GM21423 (cell line): Measurements from ENCODE around the gene C8B.

Source experiments
- ATAC-seq: cut with Tn5 transposase; IDR thresholded peaks from one replicate; pipeline ENCODE4 v1.9.1; 2021; ENCODE audit warnings: mild to moderate bottlenecking, moderate library complexity; ENCODE audit not compliant: unreplicated experiment

The C8B gene

GRCh38 chr1:56973923-56974742 is 8.3 kb upstream of the C8B start:
- ATAC-seq: no peak

- no peak for ATAC-seq
Measured at GRCh38 chr1:56972976-56973375, 7.2 kb upstream of the C8B start.

DNA sequence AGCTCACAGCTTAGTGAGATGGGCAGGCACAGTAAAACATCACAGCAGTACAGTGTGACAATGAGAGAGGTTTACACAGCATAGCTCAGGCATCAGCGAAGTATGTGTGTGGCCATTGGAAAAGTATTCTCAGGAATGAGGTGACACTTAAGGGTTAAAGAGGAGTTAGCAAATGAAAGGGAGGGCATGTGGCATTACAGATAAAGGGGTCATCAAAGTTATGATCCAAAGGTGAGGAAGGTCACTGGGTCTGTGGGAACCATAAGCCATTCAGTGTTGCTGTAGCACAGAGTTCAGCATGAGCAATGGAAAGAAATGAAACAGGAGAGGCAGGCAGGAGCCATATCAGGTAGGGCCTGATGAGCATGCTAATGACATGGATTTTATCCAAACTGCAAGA is 4.5 kb upstream of the C8B start:
- ATAC-seq: no peak

GRCh38 chr1:56968878-56969495 is 3.2 kb upstream of the C8B start:
- ATAC-seq: no peak

GRCh38 chr1:56967900-56968832 is 2.4 kb upstream of the C8B start:
- no peak for ATAC-seq

DNA sequence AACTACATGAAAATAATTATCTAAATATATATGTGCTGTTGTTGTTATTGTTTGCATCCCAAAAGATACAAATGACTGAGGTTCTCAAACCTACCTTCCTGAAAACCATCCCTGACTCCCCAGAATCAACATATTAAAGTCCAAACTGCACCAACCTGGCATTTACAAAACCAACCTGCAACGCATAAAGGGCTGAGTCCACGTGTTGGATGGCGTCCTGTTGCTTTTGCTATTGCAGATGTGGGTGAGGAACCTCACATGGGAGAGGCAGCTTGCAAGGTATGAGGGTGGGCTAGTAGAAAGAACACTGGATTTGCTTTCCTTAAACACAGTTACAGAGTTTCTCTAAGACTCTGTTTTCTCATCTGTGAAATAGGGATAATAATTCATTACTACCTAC is 1.5 kb upstream of the C8B start:
- ATAC-seq: no peak

GRCh38 chr1:56966698-56966999 is 834 bp upstream of the C8B start:
- no peak for ATAC-seq

- no peak for ATAC-seq
Measured at GRCh38 chr1:56965191-56965590, 624 bp downstream of the C8B start.

DNA sequence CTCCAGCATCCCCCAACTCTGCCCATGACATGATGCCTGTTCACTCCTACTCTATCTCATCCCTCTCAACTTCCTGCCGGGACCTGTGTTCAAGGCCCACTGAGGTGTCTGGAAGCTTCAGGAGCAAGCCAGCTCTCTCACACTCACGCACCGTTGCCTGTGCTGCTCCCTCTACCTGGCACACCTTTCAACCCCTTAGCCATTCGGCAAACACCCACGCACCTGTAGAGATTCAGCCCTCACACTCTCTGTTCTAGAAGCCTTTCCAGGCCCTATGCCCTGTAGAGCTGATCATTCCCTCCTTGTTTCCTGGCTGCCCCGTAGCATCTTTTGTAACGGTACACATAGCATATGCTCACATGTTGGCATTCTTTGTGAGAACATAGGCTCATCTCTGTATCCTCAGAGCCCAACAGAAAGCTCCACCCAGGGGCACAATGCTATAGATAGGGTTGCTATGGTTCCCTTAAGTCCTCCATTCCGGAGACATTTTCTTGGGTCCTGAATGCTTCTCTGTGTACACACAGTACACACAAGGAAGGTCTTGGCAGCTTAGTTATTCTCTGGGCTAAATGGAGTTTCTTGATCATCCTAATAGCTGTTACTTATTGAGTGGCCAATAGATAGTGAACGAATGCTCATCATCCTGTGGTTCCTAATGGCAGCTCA is 1.3 kb downstream of the C8B start:
- ATAC-seq: no peak

- no peak for ATAC-seq
Measured at GRCh38 chr1:56963667-56964066, 2.1 kb downstream of the C8B start.

DNA sequence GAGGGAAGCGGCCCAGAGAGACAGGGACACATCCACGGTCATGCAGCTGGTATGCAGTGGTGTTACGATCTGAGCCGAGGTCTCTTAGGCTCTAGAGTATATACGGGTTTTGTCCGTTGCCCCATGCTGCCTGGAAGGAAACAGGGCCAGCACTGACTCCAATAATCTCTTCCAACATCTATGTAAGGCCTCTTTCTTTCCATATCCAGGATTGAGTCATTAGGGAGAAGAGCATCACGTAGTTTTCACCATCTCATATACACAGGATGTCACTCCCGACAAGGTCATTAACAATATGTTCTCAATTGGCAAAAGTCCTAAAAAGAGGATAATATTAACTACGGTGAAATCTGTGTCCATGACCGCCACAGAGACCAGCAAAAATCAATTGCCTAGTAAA is 4.4 kb downstream of the C8B start:
- ATAC-seq: no peak

DNA sequence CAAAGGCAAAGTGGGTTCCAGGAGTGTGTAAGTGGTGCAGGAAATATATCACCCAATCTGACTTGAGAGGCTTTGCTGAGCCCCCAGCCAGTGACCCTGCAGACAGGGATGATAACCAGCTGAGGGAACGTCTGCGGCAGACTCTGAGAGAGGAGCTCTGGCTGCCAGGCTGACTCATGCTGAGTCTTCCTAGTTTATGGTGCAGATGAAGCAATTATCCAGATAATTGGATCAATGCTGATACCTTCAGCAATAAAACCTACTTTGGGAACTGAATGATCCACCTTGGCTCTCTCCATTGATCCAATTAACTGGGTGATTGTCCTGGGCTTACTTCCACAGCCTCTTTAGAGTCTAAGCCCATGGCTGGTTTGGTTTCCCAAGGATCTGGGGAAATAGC is 7.3 kb downstream of the C8B start:
- ATAC-seq: no peak

GRCh38 chr1:56957931-56958330 is 7.9 kb downstream of the C8B start:
- ATAC-seq: no peak

DNA sequence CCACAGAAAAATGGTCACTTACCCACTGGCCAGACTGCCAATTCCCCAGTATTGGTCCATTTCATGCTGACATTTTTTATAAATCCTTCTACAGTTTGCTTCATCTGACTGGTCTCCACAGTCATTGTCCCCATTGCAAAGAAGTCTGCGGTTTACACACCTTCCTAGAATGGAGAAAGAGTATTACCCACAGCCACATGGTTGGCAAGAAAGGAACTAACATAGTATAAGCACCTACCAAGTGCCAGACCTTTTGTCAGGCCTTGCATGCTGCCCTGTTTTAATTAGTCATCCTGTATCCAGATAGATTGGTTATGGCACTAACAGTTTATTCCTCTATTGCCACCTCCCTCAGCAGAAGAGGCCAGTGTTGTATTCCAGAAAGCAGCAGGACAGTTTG is 11.2 kb downstream of the C8B start:
- no peak for ATAC-seq

DNA sequence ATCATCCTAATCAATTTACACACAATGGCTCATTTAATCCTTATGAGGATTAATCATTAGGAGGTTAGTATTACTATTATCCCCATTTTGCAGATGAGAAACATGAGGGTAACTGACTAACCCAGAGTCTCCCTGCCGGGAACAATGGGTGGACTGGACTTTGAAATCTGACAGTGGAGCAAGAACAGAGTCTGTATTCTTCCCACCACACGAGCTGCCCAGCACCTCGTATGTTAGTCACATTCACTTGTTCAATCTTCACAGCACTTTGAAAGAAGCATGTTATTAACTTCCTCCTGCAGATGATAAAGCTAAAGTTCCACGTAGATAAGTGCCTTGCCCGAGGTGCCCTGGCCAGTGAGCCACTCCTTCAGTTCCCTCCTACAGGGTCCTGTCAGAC is 12.4 kb downstream of the C8B start:
- ATAC-seq: no peak

DNA sequence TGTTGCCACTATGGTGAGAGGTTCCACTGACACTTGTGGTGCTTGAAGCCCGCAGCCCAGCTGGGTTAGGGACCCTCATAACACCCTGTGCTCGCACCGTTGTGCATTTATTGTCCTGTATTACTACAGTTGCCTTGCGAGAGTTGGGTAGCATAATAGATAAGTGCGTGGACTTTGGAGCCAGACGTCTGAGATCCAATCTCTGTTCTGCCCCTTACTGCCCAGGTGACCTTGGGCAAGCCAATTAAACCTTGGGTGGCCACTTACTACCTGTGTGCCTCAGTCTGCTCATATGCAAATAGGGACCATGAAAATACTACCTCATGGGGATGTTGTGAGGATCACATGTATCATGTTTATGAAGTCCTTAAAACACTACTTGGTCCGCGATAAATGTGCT is 13.3 kb downstream of the C8B start:
- no peak for ATAC-seq

DNA sequence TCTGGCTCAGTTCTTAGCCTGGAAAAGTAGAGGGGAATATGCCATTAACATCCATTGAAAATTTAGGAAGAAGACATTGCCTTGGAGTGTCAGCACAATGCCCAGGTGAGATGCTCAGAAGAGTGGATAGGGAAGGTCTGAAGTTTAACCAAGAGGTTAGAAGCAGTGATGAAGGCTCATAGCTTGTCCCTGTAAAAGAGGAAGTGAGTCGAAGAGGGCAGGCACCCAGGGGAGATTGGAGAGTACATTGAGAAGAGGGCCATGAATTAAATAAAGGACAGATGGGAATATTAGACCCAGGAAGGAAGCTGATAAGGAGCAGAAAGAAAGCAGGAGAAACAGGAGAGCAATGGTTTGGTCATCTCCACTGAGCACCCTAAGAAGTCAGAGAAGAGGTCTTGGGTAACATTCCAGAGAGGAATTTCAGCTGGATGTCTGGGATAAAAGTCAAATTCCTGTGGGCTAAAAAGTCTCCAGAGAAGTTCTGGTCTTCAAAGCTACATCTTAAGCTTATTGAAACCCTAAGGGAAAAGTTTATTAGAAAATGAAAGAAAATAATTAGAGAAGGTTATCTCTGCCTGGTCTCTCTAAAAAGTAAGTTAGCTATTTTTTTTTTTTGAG is 17.3 kb downstream of the C8B start:
- ATAC-seq: no peak

- no peak for ATAC-seq
Measured at GRCh38 chr1:56940039-56940438, 25.8 kb downstream of the C8B start.

DNA sequence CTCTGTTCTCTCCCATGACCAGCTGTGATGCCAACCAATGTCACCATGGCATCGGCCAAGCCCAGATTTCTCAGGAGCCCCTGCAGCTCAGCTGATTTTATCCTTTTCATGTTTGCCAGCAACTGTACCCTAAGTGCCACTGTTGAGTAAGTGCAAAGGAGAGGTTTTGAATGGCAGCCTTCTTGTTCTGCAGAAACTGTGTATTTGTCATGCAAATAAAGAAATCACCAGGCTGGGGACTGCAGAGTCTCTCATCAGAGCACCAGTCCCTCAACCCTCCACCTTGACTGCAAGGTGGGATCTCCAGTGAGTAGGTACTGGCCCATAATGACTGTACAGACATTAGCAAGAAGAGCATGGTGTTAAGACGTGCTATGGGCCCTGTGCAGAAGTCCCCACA is 26.6 kb downstream of the C8B start:
- no peak for ATAC-seq

GRCh38 chr1:56938646-56939045 is 27.2 kb downstream of the C8B start:
- ATAC-seq: no peak
